Chondrocyte (in vitro differentiated cells): ENCODE data around the gene TTF2. TPM values are rescaled to one million over a fixed set of nuclear protein-coding genes. Genes with fewer than 3 reads are reported as not detected.

Experiments used
- DNase-seq: peaks from one replicate; pipeline ENCODE4 v3.0.0; 2021; ENCODE audit warnings: mixed read lengths, low spot score
- H3K27ac Mint-ChIP-seq: one replicate; pipeline ENCODE4 v1.8.0; 2021; ENCODE audit warnings: mild to moderate bottlenecking, moderate library complexity, mixed read lengths; ENCODE audit not compliant: unreplicated experiment
- H3K27me3 Mint-ChIP-seq: 2 replicates; pipeline ENCODE4 v1.8.0; 2021; ENCODE audit warnings: low read depth, mixed read lengths
- H3K36me3 Mint-ChIP-seq: 2 replicates; pipeline ENCODE4 v1.8.0; 2021; ENCODE audit warnings: low read depth, mixed read lengths
- H3K4me1 Mint-ChIP-seq: 2 replicates; pipeline ENCODE4 v1.8.0; 2021; ENCODE audit warnings: low read depth, mild to moderate bottlenecking, mixed read lengths
- H3K4me3 Mint-ChIP-seq: one replicate; pipeline ENCODE4 v1.8.0; 2021; ENCODE audit warnings: mild to moderate bottlenecking, moderate library complexity, mixed read lengths; ENCODE audit not compliant: unreplicated experiment
- H3K9me3 Mint-ChIP-seq: 2 replicates; pipeline ENCODE4 v1.8.0; 2021; ENCODE audit warnings: low read depth, mixed read lengths
- total RNA-seq: library from RNA; stranded (reverse); gene quantifications from 3 replicates; pipeline ENCODE4 v1.2.1, GENCODE V29; 2021
- TF ChIP-seq, protein P1 (sequence below): fragments of 200-600 bp; sonication (generic); IDR thresholded peaks from 2 replicates; pipeline ENCODE4 v1.5.0; 2021; ENCODE audit warnings: antibody characterized with exemption, mild to moderate bottlenecking, moderate library complexity

The TTF2 gene
- total RNA-seq, 1 donor from 2014 or later: 16.4 TPM

DNA sequence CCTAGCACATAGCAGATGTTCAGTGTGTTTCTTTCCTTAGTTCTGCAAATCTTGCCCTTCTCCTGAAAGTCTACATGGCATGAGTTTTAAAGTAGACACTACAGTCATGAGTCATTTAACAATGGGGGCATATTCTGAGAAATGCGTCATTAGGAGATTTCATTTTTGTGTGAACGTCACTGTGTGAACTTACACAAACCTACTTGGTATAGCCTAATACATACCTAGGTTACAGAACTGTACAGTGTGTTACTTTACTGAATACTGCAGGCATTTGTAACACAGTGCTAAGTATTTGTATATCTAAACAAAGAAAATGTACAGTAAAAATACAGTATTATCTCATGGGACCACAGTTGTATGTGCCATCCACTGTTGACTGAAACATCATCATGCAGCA lies 10.0 kb downstream of the TTF2 start:
- H3K4me1 Mint-ChIP-seq: peaks cover 3% of the 10 kb centered on the region
- DNase-seq: no peak
- H3K9me3 Mint-ChIP-seq: no peaks in the 10 kb centered on the region
- H3K27me3 Mint-ChIP-seq: no peaks in the 10 kb centered on the region
- peaks cover 4% of the 10 kb centered on the region for H3K36me3 Mint-ChIP-seq
- H3K27ac Mint-ChIP-seq: no peak overlapping the region
- TF ChIP-seq, protein P1, sequence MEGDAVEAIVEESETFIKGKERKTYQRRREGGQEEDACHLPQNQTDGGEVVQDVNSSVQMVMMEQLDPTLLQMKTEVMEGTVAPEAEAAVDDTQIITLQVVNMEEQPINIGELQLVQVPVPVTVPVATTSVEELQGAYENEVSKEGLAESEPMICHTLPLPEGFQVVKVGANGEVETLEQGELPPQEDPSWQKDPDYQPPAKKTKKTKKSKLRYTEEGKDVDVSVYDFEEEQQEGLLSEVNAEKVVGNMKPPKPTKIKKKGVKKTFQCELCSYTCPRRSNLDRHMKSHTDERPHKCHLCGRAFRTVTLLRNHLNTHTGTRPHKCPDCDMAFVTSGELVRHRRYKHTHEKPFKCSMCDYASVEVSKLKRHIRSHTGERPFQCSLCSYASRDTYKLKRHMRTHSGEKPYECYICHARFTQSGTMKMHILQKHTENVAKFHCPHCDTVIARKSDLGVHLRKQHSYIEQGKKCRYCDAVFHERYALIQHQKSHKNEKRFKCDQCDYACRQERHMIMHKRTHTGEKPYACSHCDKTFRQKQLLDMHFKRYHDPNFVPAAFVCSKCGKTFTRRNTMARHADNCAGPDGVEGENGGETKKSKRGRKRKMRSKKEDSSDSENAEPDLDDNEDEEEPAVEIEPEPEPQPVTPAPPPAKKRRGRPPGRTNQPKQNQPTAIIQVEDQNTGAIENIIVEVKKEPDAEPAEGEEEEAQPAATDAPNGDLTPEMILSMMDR: no peak
- H3K4me3 Mint-ChIP-seq: no peak overlapping the region

DNA sequence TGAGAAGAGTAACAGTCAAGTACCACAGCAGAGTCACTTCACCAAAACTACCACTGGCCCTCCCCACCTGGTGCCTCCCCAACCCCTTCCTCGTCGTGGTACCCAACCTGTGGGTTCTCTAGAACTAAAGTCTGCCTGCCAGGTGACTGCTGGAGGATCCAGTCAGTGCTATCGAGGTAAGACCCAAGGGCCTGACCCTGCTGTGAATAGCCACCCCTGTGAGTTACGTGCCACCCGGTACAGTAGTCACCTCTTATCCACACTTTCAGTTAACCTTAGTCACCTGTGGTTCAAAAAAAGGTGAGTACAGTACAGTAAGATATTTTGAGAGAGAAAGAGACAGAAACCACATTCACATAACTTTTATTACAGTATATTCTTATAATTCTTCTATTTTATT lies 16.5 kb downstream of the TTF2 start:
- Mint-ChIP-seq H3K9me3 (no peaks in the 10 kb centered on the region), H3K4me3 (no peak overlapping the region), H3K27me3 (no peaks in the 10 kb centered on the region), H3K27ac (peak overlapping the region; percentile 53), H3K36me3 (peaks cover 24% of the 10 kb centered on the region), H3K4me1 (peaks cover 6% of the 10 kb centered on the region)
- no peak for DNase-seq
- TF ChIP-seq, protein P1: no peak

DNA sequence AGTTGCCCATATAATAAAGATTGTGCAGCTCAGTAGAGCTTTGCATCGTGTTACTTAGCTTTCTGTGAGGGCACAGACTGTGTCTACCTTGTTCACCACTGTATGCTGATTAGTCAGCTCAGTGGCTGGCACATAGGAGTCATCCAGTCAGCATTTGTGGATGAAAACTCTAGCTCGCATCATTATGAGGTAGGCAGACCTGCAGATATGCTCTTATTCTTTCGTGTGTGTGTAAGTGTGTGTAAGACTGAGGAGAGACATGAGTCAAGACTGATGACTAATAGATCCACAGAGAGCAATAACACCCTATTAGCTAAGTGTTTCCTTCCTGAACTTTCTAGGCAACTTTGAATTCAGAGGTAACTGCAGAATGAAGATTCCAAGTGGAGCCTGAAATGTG lies 17.1 kb downstream of the TTF2 start:
- DNase-seq: no peak
- Mint-ChIP-seq H3K27me3 (no peaks in the 10 kb centered on the region), H3K4me3 (no peak overlapping the region), H3K9me3 (no peaks in the 10 kb centered on the region), H3K36me3 (peaks cover 26% of the 10 kb centered on the region), H3K4me1 (peaks cover 6% of the 10 kb centered on the region), H3K27ac (peak overlapping the region; percentile 74)
- TF ChIP-seq, protein P1: no peak

DNA sequence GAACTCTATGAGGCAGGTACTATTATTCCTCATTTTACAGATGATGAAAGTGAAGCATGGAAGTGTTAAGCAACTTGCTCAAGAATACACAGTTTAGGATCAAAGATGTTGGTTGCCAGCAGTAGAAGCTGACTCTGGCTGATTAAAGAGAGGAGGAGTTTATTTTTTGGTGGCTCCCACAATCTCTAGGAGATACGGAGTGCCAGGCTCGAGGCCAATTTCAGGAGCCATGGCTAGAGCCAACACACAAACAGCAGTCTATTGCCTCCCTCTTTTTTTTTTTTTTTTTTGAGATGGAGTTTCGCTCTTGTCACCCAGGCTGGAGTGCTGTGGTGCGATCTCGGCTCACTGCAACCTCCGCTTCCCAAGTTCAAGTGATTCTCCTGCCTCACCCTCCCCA lies 19.6 kb downstream of the TTF2 start:
- Mint-ChIP-seq H3K9me3 (no peaks in the 10 kb centered on the region), H3K4me1 (peaks cover 6% of the 10 kb centered on the region), H3K27me3 (no peaks in the 10 kb centered on the region), H3K36me3 (peaks cover 26% of the 10 kb centered on the region), H3K27ac (no peak overlapping the region), H3K4me3 (no peak overlapping the region)
- no peak for DNase-seq
- TF ChIP-seq, protein P1: no peak

DNA sequence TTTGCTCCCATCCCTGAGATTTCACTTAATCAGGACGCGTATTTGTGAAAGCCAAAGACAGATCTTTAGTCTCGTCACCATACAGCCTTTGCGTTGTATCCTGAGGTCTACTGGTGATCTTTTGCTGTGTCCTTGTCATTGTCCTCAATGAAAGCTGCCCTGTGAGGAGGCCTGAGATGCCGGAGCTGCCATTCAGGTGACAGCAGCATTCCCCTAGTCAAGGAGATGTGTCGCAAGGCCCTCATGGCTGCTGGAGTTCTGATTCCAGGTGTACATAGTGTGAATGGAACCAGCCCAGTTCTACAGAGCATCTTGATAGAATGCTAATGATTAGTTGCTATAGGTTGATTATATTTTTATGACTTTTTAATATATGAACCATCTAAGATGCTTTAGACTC lies 24.1 kb downstream of the TTF2 start:
- H3K4me3 Mint-ChIP-seq: no peak overlapping the region
- H3K27ac Mint-ChIP-seq: no peak overlapping the region
- no peaks in the 10 kb centered on the region for H3K27me3 Mint-ChIP-seq
- no peak for DNase-seq
- TF ChIP-seq, protein P1: no peak
- peaks cover 9% of the 10 kb centered on the region for H3K36me3 Mint-ChIP-seq
- H3K9me3 Mint-ChIP-seq: no peaks in the 10 kb centered on the region
- no peaks in the 10 kb centered on the region for H3K4me1 Mint-ChIP-seq
